Parathyroid adenoma (tissue), 2 donors: Measurements from ENCODE around the gene DAGLA.

Experiments used
- H2AFZ ChIP-seq: fragments of 300-600 bp; sonication (generic); one replicate; pipeline ENCODE4 v1.7.0; 2017; ENCODE audit warnings: antibody characterized with exemption, mild to moderate bottlenecking
- H3K27ac ChIP-seq: fragments of 300-600 bp; sonication (generic); one replicate; pipeline ENCODE4 v1.7.0; 2017
- H3K27me3 ChIP-seq: fragments of 300-600 bp; sonication (generic); one replicate; pipeline ENCODE4 v1.7.0; 2017; ENCODE audit warnings: low read length; ENCODE audit not compliant: control insufficient read depth, insufficient read depth
- H3K36me3 ChIP-seq: fragments of 300-600 bp; sonication (generic); one replicate; pipeline ENCODE4 v1.7.0; 2017; ENCODE audit warnings: low read length; ENCODE audit not compliant: control insufficient read depth, insufficient read depth
- H3K4me1 ChIP-seq: fragments of 300-600 bp; sonication (generic); one replicate; pipeline ENCODE4 v1.7.0; 2017; ENCODE audit warnings: control low read depth
- H3K4me2 ChIP-seq: fragments of 300-600 bp; sonication (generic); one replicate; pipeline ENCODE4 v1.7.0; 2017; ENCODE audit warnings: low read length
- H3K4me3 ChIP-seq: fragments of 300-600 bp; sonication (generic); one replicate; pipeline ENCODE4 v1.7.0; 2017; ENCODE audit warnings: low read depth, low read length
- H3K79me2 ChIP-seq: fragments of 300-600 bp; sonication (generic); one replicate; pipeline ENCODE4 v1.7.0; 2017; ENCODE audit warnings: control low read depth
- H3K9ac ChIP-seq: fragments of 300-600 bp; sonication (generic); one replicate; pipeline ENCODE4 v1.7.0; 2017; ENCODE audit warnings: mild to moderate bottlenecking
- H3K9me3 ChIP-seq: fragments of 300-600 bp; sonication (generic); one replicate; pipeline ENCODE4 v1.7.0; 2017; ENCODE audit warnings: low read length; ENCODE audit not compliant: control insufficient read depth
- CTCF ChIP-seq: fragments of 300-600 bp; sonication (generic); IDR thresholded peaks from one replicate; pipeline ENCODE4 v1.7.0; 2017; ENCODE audit warnings: antibody characterized with exemption, mild to moderate bottlenecking
- donor health status: primary hyperparathyroidism.

The DAGLA gene

GRCh38 chr11:61717286-61718033 is 37.3 kb downstream of the DAGLA start:
- no peaks in the 10 kb centered on the region for H3K4me1 ChIP-seq
- H3K79me2 ChIP-seq = no peaks in the 10 kb centered on the region
- H3K9me3 ChIP-seq = no peaks in the 10 kb centered on the region
- H3K9ac ChIP-seq = no peak overlapping the region
- no peaks in the 10 kb centered on the region for H3K36me3 ChIP-seq
- no peak overlapping the region for H3K4me3 ChIP-seq
- H3K27ac ChIP-seq = no peak overlapping the region
- H2AFZ ChIP-seq = no peak overlapping the region
- H3K27me3 ChIP-seq = no peaks in the 10 kb centered on the region
- no peak for TF ChIP-seq CTCF
- no peak overlapping the region for H3K4me2 ChIP-seq

DNA sequence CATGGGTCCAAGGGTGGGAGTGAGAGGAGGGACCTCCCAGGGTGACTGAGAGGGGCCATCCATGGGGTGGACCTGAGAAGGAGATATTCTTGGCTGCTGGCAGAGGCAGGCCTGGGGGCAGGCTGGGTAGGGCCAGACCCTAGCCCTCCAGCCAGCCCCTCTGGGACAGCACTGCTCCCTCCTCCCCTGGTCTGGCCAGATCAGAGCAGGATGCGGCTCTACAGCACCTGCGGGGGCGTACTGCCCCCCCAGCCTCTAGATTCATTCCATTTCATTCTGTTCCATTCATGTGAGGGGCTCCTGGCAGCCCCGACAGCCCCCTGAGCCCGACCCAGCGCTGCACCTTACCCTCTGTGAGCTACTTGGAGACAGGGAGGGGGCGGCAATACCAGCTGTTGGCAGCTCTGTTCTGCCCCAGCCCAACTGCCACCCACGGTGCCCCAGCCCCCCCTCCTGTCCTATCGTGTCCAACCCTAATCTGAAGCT is 37.9 kb downstream of the DAGLA start:
- H3K79me2 ChIP-seq = no peaks in the 10 kb centered on the region
- no peak overlapping the region for H3K27ac ChIP-seq
- no peak overlapping the region for H2AFZ ChIP-seq
- H3K36me3 ChIP-seq = no peaks in the 10 kb centered on the region
- no peak overlapping the region for H3K4me3 ChIP-seq
- no peak overlapping the region for H3K4me2 ChIP-seq
- H3K9ac ChIP-seq = no peak overlapping the region
- H3K27me3 ChIP-seq = no peaks in the 10 kb centered on the region
- no peak for TF ChIP-seq CTCF
- no peaks in the 10 kb centered on the region for H3K4me1 ChIP-seq
- H3K9me3 ChIP-seq = no peaks in the 10 kb centered on the region

DNA sequence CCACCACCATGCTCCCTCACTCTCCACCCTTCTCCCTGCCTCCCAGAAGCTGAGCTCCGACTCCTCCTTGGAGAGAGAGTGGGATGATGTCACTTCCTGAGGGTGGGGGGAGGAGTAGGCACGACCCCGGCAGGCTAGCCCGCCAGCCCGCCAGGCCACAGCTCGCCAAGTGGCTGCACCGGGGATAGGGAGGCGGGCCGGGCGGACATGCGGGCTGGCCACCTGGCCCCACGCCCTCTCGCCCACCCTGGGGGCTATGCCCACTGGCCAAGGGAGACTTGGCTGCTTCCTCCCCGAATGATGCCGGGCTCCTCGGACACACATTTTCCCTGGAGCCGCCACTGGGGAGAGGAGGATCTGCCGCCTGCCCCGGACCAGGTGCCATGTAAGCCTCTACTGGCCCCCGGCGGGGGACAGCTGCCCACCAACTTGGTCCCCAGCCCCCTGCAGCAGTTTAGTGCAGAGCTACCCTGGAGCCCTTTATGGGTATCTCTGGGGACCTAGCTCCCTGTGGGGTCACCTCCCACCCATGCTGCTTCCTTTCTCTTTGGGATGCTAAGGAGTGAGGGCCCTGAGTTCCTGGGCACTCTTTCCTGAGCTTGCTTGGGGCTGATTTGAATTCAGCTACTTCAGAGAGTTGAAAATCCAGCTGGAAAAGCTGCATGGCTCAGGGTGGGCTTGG is 38.6 kb downstream of the DAGLA start:
- no peak for TF ChIP-seq CTCF
- H3K4me1 ChIP-seq = no peaks in the 10 kb centered on the region
- no peak overlapping the region for H3K4me3 ChIP-seq
- H3K9me3 ChIP-seq = no peaks in the 10 kb centered on the region
- no peak overlapping the region for H3K4me2 ChIP-seq
- H3K9ac ChIP-seq = no peak overlapping the region
- H3K36me3 ChIP-seq = no peaks in the 10 kb centered on the region
- H3K27me3 ChIP-seq = no peaks in the 10 kb centered on the region
- H2AFZ ChIP-seq = no peak overlapping the region
- no peaks in the 10 kb centered on the region for H3K79me2 ChIP-seq
- H3K27ac ChIP-seq = no peak overlapping the region

DNA sequence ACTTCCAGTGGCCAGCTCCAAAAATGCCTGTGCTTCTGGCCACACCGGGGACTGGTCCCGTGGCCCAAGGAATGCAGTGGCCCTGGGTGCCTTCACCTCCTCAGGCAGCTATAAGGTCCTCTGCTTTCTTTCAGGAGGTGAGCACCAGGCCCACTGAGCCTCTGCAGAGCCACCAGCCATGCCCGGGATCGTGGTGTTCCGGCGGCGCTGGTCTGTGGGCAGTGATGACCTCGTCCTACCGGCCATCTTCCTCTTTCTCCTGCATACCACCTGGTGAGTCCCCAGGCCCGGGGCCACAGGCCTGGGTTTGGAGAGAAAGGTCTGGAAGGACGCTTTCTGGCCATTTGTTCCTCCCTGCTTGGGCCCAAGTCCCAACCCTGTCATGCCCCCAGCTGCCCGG is 39.8 kb downstream of the DAGLA start:
- no peaks in the 10 kb centered on the region for H3K9me3 ChIP-seq
- no peaks in the 10 kb centered on the region for H3K27me3 ChIP-seq
- no peak for TF ChIP-seq CTCF
- H3K79me2 ChIP-seq = no peaks in the 10 kb centered on the region
- H3K27ac ChIP-seq = no peak overlapping the region
- H3K4me2 ChIP-seq = no peak overlapping the region
- no peak overlapping the region for H2AFZ ChIP-seq
- no peak overlapping the region for H3K9ac ChIP-seq
- H3K4me3 ChIP-seq = no peak overlapping the region
- H3K4me1 ChIP-seq = no peaks in the 10 kb centered on the region
- no peaks in the 10 kb centered on the region for H3K36me3 ChIP-seq
